ENCODE data around the gene BPIFB4. TPM values are rescaled to one million over a fixed set of nuclear protein-coding genes. Genes with fewer than 3 reads are reported as not detected.

BPIFB4 gene
- polyA plus RNA-seq, 1 donor (not counting 4 experiments of a cell fraction or from before 2014, with no cell fraction given), result not detected

DNA sequence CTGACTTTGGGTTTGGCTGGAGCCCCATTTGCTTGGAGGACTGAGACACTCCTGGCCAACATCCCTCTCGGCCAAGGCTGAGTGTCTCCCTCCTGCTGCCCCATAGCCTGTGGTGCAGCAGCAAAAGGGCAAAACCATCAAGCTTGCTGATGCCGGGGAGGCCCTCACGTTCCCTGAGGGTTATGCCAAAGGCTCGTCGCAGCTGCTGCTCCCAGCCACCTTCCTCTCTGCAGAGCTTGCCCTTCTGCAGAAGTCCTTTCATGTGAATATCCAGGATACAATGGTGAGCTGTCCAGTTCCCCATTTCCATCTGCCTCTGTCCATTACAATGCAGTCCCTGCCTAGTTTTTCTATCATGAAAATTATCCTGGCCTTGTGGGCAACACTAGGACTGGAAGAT, 42.0 kb upstream of the BPIFB4 start:
- Histone ChIP-seq H3K79me2 (ENCODE audit: control insufficient read depth, insufficient read depth, low read length) (no peaks in the 10 kb centered on the region), H3K36me3 (ENCODE audit: control insufficient read depth in 2 of 2, extremely low read depth in 1 of 2, insufficient read depth in 2 of 2, low read length in 2 of 2) (no peaks in the 10 kb centered on the region), H3K9me1 (ENCODE audit: control insufficient read depth, extremely low read depth, insufficient read depth, low read length) (no peaks in the 10 kb centered on the region), H4K20me1 (ENCODE audit: control insufficient read depth, extremely low read depth, insufficient read depth, low read length) (no peaks in the 10 kb centered on the region), H3K9me3 (ENCODE audit: control insufficient read depth, low read depth, low read length) (no peaks in the 10 kb centered on the region), H3K4me2 (ENCODE audit: control insufficient read depth, extremely low read depth, insufficient read depth, low read depth, low read length) (no peak overlapping the region), H3K9ac (ENCODE audit: control insufficient read depth, extremely low read depth, insufficient read depth, low read length) (no peak overlapping the region), H3K27ac (ENCODE audit: control insufficient read depth, insufficient read depth, low read length) (no peak overlapping the region), H2AFZ (ENCODE audit: control insufficient read depth, low read length) (no peak overlapping the region), H3K4me1 (ENCODE audit: control insufficient read depth, extremely low read depth, insufficient read depth, low read length) (no peaks in the 10 kb centered on the region), H3K4me3 (ENCODE audit: control insufficient read depth in 2 of 3, extremely low read depth in 1 of 3, insufficient read depth in 2 of 3, low read depth in 1 of 3, low read length in 3 of 3) (no peak overlapping the region), H3K27me3 (ENCODE audit: control insufficient read depth, extremely low read depth, insufficient read depth, low read length) (peaks cover 3% of the 10 kb centered on the region)
- TF ChIP-seq, protein P1, sequence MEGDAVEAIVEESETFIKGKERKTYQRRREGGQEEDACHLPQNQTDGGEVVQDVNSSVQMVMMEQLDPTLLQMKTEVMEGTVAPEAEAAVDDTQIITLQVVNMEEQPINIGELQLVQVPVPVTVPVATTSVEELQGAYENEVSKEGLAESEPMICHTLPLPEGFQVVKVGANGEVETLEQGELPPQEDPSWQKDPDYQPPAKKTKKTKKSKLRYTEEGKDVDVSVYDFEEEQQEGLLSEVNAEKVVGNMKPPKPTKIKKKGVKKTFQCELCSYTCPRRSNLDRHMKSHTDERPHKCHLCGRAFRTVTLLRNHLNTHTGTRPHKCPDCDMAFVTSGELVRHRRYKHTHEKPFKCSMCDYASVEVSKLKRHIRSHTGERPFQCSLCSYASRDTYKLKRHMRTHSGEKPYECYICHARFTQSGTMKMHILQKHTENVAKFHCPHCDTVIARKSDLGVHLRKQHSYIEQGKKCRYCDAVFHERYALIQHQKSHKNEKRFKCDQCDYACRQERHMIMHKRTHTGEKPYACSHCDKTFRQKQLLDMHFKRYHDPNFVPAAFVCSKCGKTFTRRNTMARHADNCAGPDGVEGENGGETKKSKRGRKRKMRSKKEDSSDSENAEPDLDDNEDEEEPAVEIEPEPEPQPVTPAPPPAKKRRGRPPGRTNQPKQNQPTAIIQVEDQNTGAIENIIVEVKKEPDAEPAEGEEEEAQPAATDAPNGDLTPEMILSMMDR (optimal IDR thresholded peaks at IDR 0.05 in 1 of 3, IDR thresholded peaks at IDR 0.05 in 1 of 3, conservative IDR thresholded peaks at IDR 0.05 in 1 of 3; ENCODE audit: extremely low read depth in 1 of 3, insufficient read depth in 2 of 3, low read length in 3 of 3), result no peak
- TF ChIP-seq EZH2 (IDR thresholded peaks at IDR 0.05; ENCODE audit: low read length), result no peak
- no peak for DNase-seq (ENCODE audit: low read depth, low spot score)
- dilution Hi-C loops (cut with MboI; ENCODE audit: extremely low pct_ligation_motif_present, low sequenced_read_pairs), result no loop called here
- FAIRE-seq, result no peak

DNA sequence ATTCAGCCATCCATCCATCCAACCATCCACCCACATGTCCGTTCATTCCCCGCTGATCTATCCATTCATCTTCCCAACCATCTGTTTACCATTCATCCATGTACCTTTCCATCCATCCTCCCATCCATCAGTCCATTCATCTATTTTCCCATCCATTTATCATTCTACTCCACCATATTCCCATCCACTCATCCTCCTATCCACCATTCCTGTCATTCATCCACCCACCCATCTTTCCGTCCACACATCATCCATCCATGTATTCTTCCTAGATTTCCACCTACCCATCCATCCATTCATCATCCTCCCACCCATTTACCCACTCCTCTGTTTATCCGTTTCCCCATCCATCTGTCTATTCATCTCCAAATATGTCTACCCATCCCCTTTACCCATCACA, 41.2 kb upstream of the BPIFB4 start:
- dilution Hi-C loops (cut with MboI; ENCODE audit: extremely low pct_ligation_motif_present, low sequenced_read_pairs), result no loop called here
- H3K27me3 ChIP-seq (ENCODE audit: control insufficient read depth, extremely low read depth, insufficient read depth, low read length), result peaks cover 3% of the 10 kb centered on the region
- no peak overlapping the region for H2AFZ ChIP-seq (ENCODE audit: control insufficient read depth, low read length)
- no peak overlapping the region for H3K4me2 ChIP-seq (ENCODE audit: control insufficient read depth, extremely low read depth, insufficient read depth, low read depth, low read length)
- TF ChIP-seq, protein P1 (optimal IDR thresholded peaks at IDR 0.05 in 1 of 3, IDR thresholded peaks at IDR 0.05 in 1 of 3, conservative IDR thresholded peaks at IDR 0.05 in 1 of 3; ENCODE audit: extremely low read depth in 1 of 3, insufficient read depth in 2 of 3, low read length in 3 of 3), result no peak
- TF ChIP-seq EZH2 (IDR thresholded peaks at IDR 0.05; ENCODE audit: low read length), result no peak
- FAIRE-seq (no peak), DNase-seq (ENCODE audit: low read depth, low spot score) (no peak)
- no peaks in the 10 kb centered on the region for H3K9me1 ChIP-seq (ENCODE audit: control insufficient read depth, extremely low read depth, insufficient read depth, low read length)
- no peaks in the 10 kb centered on the region for H3K36me3 ChIP-seq (ENCODE audit: control insufficient read depth in 2 of 2, extremely low read depth in 1 of 2, insufficient read depth in 2 of 2, low read length in 2 of 2)
- H3K4me1 ChIP-seq (ENCODE audit: control insufficient read depth, extremely low read depth, insufficient read depth, low read length), result no peaks in the 10 kb centered on the region
- H3K9ac ChIP-seq (ENCODE audit: control insufficient read depth, extremely low read depth, insufficient read depth, low read length), result no peak overlapping the region
- H3K9me3 ChIP-seq (ENCODE audit: control insufficient read depth, low read depth, low read length), result no peaks in the 10 kb centered on the region
- H3K79me2 ChIP-seq (ENCODE audit: control insufficient read depth, insufficient read depth, low read length), result no peaks in the 10 kb centered on the region
- no peak overlapping the region for H3K4me3 ChIP-seq (ENCODE audit: control insufficient read depth in 2 of 3, extremely low read depth in 1 of 3, insufficient read depth in 2 of 3, low read depth in 1 of 3, low read length in 3 of 3)
- no peak overlapping the region for H3K27ac ChIP-seq (ENCODE audit: control insufficient read depth, insufficient read depth, low read length)
- no peaks in the 10 kb centered on the region for H4K20me1 ChIP-seq (ENCODE audit: control insufficient read depth, extremely low read depth, insufficient read depth, low read length)
